Measurements from ENCODE around the gene ADCK2. TPM values are rescaled to one million over a fixed set of nuclear protein-coding genes. Genes with fewer than 3 reads are reported as not detected.
A peak's percentile ranks its signal among the peaks of the same experiment; 100 is the strongest.
"Not testable (repeated sequence)": the region's sequence is repeated elsewhere in the genome, so short reads cannot be mapped to it uniquely, and the experiment has no call there.

Gene ADCK2
- total RNA-seq, 1 donor from 2014 or later, result 13.9 TPM

GRCh38 chr7:140669352-140669751, 3.4 kb upstream of the ADCK2 start:
- DNase-seq (ENCODE audit: low spot score) (no peak), ATAC-seq (no peak)
- intact Hi-C loops (cut with DNase I), result no loop called here

GRCh38 chr7:140669862-140670261, 2.9 kb upstream of the ADCK2 start:
- intact Hi-C loops (cut with DNase I), result not testable (repeated sequence)
- peak; percentile 28 for DNase-seq (ENCODE audit: low spot score)

GRCh38 chr7:140670343-140670935, 2.3 kb upstream of the ADCK2 start:
- ATAC-seq, result no peak
- DNase-seq (ENCODE audit: low spot score), result peak; percentile 28
- intact Hi-C loops (cut with DNase I), result no loop called here

More at GRCh38 chr7:140669862-140670261, 2.9 kb upstream of the ADCK2 start:
- not testable (repeated sequence) for ATAC-seq

- intact Hi-C loops (cut with DNase I), result no loop called here
- DNase-seq (ENCODE audit: low spot score), result peak; percentile 54
- no peak for ATAC-seq
Observed at GRCh38 chr7:140671966-140672365, 779 bp upstream of the ADCK2 start.

- intact Hi-C loops (cut with DNase I), result no loop called here
Observed at GRCh38 chr7:140673063-140673773, 473 bp downstream of the ADCK2 start.

GRCh38 chr7:140673774-140674155, 1.0 kb downstream of the ADCK2 start:
- ATAC-seq, result peak; percentile 29
- intact Hi-C loops (cut with DNase I), result no loop called here

More at GRCh38 chr7:140673063-140673773, 473 bp downstream of the ADCK2 start:
- ATAC-seq (peak; percentile 51), DNase-seq (ENCODE audit: low spot score) (peak; percentile 71)

GRCh38 chr7:140674356-140674800, 1.6 kb downstream of the ADCK2 start:
- DNase-seq (ENCODE audit: low spot score), result peak; percentile 47
- intact Hi-C loops (cut with DNase I), result no loop called here
- ATAC-seq, result no peak

More at GRCh38 chr7:140673774-140674155, 1.0 kb downstream of the ADCK2 start:
- DNase-seq (ENCODE audit: low spot score), result no peak

- DNase-seq (ENCODE audit: low spot score) (peak; percentile 55), ATAC-seq (peak; percentile 68)
- intact Hi-C loops (cut with DNase I), result no loop called here
Observed at GRCh38 chr7:140674899-140675701, 2.4 kb downstream of the ADCK2 start.

- ATAC-seq, result no peak
- no peak for DNase-seq (ENCODE audit: low spot score)
- intact Hi-C loops (cut with DNase I), result no loop called here
Observed at GRCh38 chr7:140675726-140676125, 3.0 kb downstream of the ADCK2 start.

- DNase-seq (ENCODE audit: low spot score), result no peak
- intact Hi-C loops (cut with DNase I), result no loop called here
- ATAC-seq, result no peak
Observed at GRCh38 chr7:140676306-140676705, 3.6 kb downstream of the ADCK2 start.

GRCh38 chr7:140676956-140677355, 4.2 kb downstream of the ADCK2 start:
- ATAC-seq; intact Hi-C loops (cut with DNase I); DNase-seq (ENCODE audit: low spot score): not testable (repeated sequence)

GRCh38 chr7:140677496-140677895, 4.8 kb downstream of the ADCK2 start:
- DNase-seq (ENCODE audit: low spot score) (no peak), ATAC-seq (no peak)
- intact Hi-C loops (cut with DNase I), result no loop called here

- intact Hi-C loops (cut with DNase I), result no loop called here
- ATAC-seq, result no peak
- peak; percentile 51 for DNase-seq (ENCODE audit: low spot score)
Observed at GRCh38 chr7:140678081-140678815, 5.5 kb downstream of the ADCK2 start.

GRCh38 chr7:140678816-140679130, 6.0 kb downstream of the ADCK2 start:
- ATAC-seq (no peak), DNase-seq (ENCODE audit: low spot score) (no peak)
- intact Hi-C loops (cut with DNase I), result no loop called here

- ATAC-seq, result no peak
- DNase-seq (ENCODE audit: low spot score), result no peak
- intact Hi-C loops (cut with DNase I), result no loop called here
Observed at GRCh38 chr7:140679186-140679585, 6.4 kb downstream of the ADCK2 start.

GRCh38 chr7:140680886-140681285, 8.1 kb downstream of the ADCK2 start:
- no peak for ATAC-seq

GRCh38 chr7:140681766-140682165, 9.0 kb downstream of the ADCK2 start:
- intact Hi-C loops (cut with DNase I), result no loop called here
- no peak for ATAC-seq
- DNase-seq (ENCODE audit: low spot score), result no peak

More at GRCh38 chr7:140680886-140681285, 8.1 kb downstream of the ADCK2 start:
- DNase-seq (ENCODE audit: low spot score), result no peak
- intact Hi-C loops (cut with DNase I), result no loop called here

GRCh38 chr7:140683657-140684056, 10.9 kb downstream of the ADCK2 start:
- intact Hi-C loops (cut with DNase I), result no loop called here
- ATAC-seq (no peak), DNase-seq (ENCODE audit: low spot score) (no peak)

All from sciatic nerve (tissue), 2 donors.